Muscle layer of duodenum (tissue), 2 donors: Measurements from ENCODE around the gene MFSD11.
"Not testable (repeated sequence)": the region's sequence is repeated elsewhere in the genome, so short reads cannot be mapped to it uniquely, and the experiment has no call there.

Source experiments
- H3K27ac ChIP-seq: one replicate; pipeline ENCODE4 v1.7.0; 2013; ENCODE audit warnings: mild to moderate bottlenecking, low read length
- H3K27me3 ChIP-seq: one replicate; pipeline ENCODE4 v1.7.0; 2013; ENCODE audit warnings: low read depth, mild to moderate bottlenecking, control low read depth, low read length
- H3K36me3 ChIP-seq, 2 donors: one replicate each; pipeline ENCODE4 v1.7.0; 2013; ENCODE audit warnings: low read length in 2 of 2, control low read depth in 1 of 2, mild to moderate bottlenecking in 1 of 2; ENCODE audit not compliant: insufficient read depth in 2 of 2, control insufficient read depth in 1 of 2
- H3K4me1 ChIP-seq, 2 donors: one replicate each; pipeline ENCODE4 v1.7.0; 2013; ENCODE audit warnings: low read length in 2 of 2, mild to moderate bottlenecking in 2 of 2, control low read depth in 1 of 2, moderate library complexity in 1 of 2; ENCODE audit not compliant: insufficient read depth in 2 of 2, control insufficient read depth in 1 of 2
- H3K4me3 ChIP-seq, 2 donors: one replicate each; pipeline ENCODE4 v1.7.0; 2013; ENCODE audit warnings: low read length in 2 of 2, low read depth in 1 of 2, mild to moderate bottlenecking in 1 of 2
- H3K9me3 ChIP-seq, 2 donors: one replicate each; pipeline ENCODE4 v1.7.0; 2013; ENCODE audit warnings: low read length in 2 of 2, control low read depth in 1 of 2, mild to moderate bottlenecking in 1 of 2; ENCODE audit not compliant: control insufficient read depth in 1 of 2
- donor health status: healthy.

MFSD11 gene

DNA sequence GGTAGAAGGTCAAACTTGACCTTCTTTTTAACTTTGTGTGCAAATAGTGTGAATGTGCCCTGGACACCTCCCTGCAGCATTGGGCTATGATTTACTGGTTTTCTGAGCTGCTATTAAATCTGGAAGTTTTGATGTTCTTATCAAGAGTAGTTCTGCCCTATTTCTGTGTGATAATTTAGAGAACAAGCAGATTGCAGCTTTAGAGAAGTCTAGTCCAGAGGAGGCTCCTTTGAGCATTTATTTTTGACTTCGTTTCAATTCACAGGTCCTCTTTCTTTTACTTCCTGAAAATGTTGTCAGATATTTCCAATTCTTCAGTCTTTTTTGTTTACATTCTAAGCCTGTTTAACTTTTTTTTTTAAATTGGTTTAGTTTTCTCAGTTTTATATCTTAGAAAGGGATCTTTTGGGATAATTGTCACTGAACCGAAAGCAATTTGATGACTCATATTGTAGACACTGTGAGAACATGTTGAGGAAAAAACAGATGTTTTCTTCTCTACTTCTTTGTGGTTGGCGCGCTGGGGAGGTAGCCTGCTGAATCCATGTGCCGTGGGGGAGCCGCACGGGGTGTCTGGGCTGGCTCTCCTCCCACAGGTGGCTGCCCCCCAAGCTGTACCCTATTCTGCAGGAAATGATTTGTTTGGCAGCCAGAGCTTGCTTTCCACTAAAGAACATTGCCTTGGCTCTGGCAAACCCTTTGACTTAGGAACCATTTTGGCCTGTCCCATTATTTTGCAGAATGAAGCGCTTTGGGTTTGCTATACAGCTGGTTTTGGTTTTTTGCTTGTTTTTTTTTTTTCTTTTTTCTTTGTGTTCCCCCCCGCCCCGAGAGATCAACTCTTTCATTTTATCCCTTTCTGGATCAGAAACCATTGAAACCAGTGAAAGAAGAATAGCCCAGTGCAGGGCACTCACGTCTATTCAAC lies 53.4 kb downstream of the MFSD11 start:
- Histone ChIP-seq H3K9me3 (no peaks in the 10 kb centered on the region), H3K4me1 (peaks cover 0 to 7% of the 10 kb centered on the region in 2 donors), H3K36me3 (peaks cover 0 to 4% of the 10 kb centered on the region in 2 donors), H3K27ac (peak overlapping the region; percentile 60), H3K27me3 (no peaks in the 10 kb centered on the region), H3K4me3 (no peak overlapping the region)

- Histone ChIP-seq H3K36me3 (no peaks in the 10 kb centered on the region), H3K9me3 (no peaks in the 10 kb centered on the region), H3K4me3 (no peak overlapping the region), H3K27ac (no peak overlapping the region), H3K4me1 (peaks cover 0 to 7% of the 10 kb centered on the region in 2 donors), H3K27me3 (no peaks in the 10 kb centered on the region)
Observed at GRCh38 chr17:76792348-76792747, 54.4 kb downstream of the MFSD11 start.

DNA sequence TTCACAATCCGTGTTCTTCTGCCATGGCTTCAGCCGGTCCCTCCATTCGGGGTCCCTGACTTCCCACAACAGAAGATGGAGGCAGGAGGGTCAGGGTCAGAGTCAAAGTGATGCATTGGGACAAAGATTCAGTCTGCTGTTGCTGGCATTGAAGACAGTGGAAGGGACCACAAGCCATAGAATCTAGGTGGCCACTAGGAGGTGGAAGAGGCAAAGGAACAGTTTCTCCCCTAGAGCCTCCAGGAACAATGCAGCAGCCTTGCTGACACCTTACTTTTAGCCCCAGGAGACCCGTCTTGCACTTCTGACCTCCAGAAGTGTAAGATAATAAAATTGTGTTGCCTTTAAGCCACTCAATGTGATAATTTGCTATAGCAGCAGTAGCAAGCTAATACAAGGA lies 55.9 kb downstream of the MFSD11 start:
- Histone ChIP-seq H3K4me1 (peaks cover 0 to 7% of the 10 kb centered on the region in 2 donors), H3K36me3 (no peaks in the 10 kb centered on the region), H3K4me3 (no peak overlapping the region), H3K27me3 (no peaks in the 10 kb centered on the region), H3K27ac (no peak overlapping the region), H3K9me3 (no peaks in the 10 kb centered on the region)

GRCh38 chr17:76796081-76796480 lies 58.2 kb downstream of the MFSD11 start:
- H3K4me3 ChIP-seq: no peak overlapping the region

GRCh38 chr17:76797241-76797840 lies 59.4 kb downstream of the MFSD11 start:
- H3K27ac ChIP-seq: no peak overlapping the region
- H3K4me3 ChIP-seq: no peak overlapping the region
- no peaks in the 10 kb centered on the region for H3K36me3 ChIP-seq
- H3K27me3 ChIP-seq: no peaks in the 10 kb centered on the region
- no peaks in the 10 kb centered on the region for H3K4me1 ChIP-seq
- no peaks in the 10 kb centered on the region for H3K9me3 ChIP-seq

More at GRCh38 chr17:76796081-76796480, 58.2 kb downstream of the MFSD11 start:
- H3K9me3 ChIP-seq: no peaks in the 10 kb centered on the region
- no peak overlapping the region for H3K27ac ChIP-seq
- H3K36me3 ChIP-seq: no peaks in the 10 kb centered on the region
- H3K4me1 ChIP-seq: peaks cover 0 to 4% of the 10 kb centered on the region in 2 donors
- H3K27me3 ChIP-seq: no peaks in the 10 kb centered on the region

DNA sequence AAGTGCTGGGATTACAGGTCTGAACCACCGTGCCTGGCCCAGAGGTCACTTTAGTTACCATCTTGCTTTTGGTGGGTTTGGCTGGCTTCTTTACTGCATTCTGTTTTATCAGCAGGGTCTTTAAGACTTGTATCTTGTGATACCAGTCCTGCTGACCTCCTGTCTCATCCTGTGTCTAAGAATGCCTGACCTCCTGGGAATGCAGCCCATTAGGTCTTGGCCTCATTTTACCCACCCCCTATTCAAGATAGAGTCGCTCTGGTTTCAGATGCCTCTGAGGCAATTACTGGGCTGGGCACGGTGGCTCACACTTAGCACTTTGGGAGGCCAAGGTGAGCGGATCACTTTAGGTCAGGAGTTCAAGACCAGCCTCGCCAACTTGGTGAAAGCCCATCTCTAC lies 63.8 kb downstream of the MFSD11 start:
- Histone ChIP-seq H3K36me3 (no peaks in the 10 kb centered on the region), H3K9me3 (no peaks in the 10 kb centered on the region), H3K27ac (no peak overlapping the region), H3K4me3 (no peak overlapping the region), H3K4me1 (no peaks in the 10 kb centered on the region), H3K27me3 (no peaks in the 10 kb centered on the region)

GRCh38 chr17:76805319-76805718 lies 67.4 kb downstream of the MFSD11 start:
- Histone ChIP-seq H3K27ac (no peak overlapping the region), H3K9me3 (no peaks in the 10 kb centered on the region)

GRCh38 chr17:76806151-76806550 lies 68.2 kb downstream of the MFSD11 start:
- not testable (repeated sequence) for H3K4me1 ChIP-seq, H3K4me3 ChIP-seq, H3K9me3 ChIP-seq, H3K27ac ChIP-seq, H3K27me3 ChIP-seq, H3K36me3 ChIP-seq

More at GRCh38 chr17:76805319-76805718, 67.4 kb downstream of the MFSD11 start:
- Histone ChIP-seq H3K36me3 (no peaks in the 10 kb centered on the region), H3K4me3 (no peak overlapping the region), H3K27me3 (no peaks in the 10 kb centered on the region), H3K4me1 (no peaks in the 10 kb centered on the region)

- not testable (repeated sequence) for H3K4me3 ChIP-seq, H3K36me3 ChIP-seq, H3K27me3 ChIP-seq, H3K9me3 ChIP-seq, H3K27ac ChIP-seq, H3K4me1 ChIP-seq
Observed at GRCh38 chr17:76806767-76807166, 68.8 kb downstream of the MFSD11 start.

GRCh38 chr17:76808326-76808725 lies 70.4 kb downstream of the MFSD11 start:
- no peak overlapping the region for H3K4me3 ChIP-seq
- H3K27me3 ChIP-seq: no peaks in the 10 kb centered on the region
- no peak overlapping the region for H3K27ac ChIP-seq
- H3K4me1 ChIP-seq: no peaks in the 10 kb centered on the region
- H3K9me3 ChIP-seq: no peaks in the 10 kb centered on the region
- no peaks in the 10 kb centered on the region for H3K36me3 ChIP-seq

DNA sequence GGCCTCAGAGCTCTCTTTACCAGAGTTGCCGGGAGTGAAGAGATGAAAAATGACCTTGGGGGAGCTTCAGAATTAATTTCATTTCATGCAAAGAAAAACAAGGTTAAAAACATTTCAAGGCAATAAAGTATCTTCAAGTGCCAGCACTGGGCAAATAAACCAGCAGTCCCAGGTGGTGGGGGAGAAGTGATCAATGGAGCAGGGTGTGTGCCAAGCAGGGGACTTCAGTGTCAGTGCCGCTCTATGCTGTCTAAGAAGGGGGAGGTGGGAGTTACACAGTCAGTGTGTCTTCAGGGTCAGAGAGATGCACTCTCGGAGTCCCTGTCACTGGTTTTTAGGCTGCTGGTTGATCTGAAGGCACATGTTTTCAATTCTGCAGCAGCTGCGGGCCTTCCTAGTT lies 73.0 kb downstream of the MFSD11 start:
- Histone ChIP-seq H3K4me1 (no peaks in the 10 kb centered on the region), H3K9me3 (no peaks in the 10 kb centered on the region), H3K4me3 (no peak overlapping the region), H3K27ac (no peak overlapping the region), H3K36me3 (no peaks in the 10 kb centered on the region), H3K27me3 (no peaks in the 10 kb centered on the region)
